GM18858 (cell line): ENCODE measurements around the gene RBM19.

Experiments used
- ATAC-seq: cut with Tn5 transposase; IDR thresholded peaks from one replicate; pipeline ENCODE4 v1.9.1; 2021; ENCODE audit not compliant: unreplicated experiment

The RBM19 gene

GRCh38 chr12:113837528-113838296 lies 128.4 kb downstream of the RBM19 start:
- ATAC-seq = no peak

GRCh38 chr12:113837084-113837483 lies 129.0 kb downstream of the RBM19 start:
- no peak for ATAC-seq

- no peak for ATAC-seq
These were observed 130.2 kb downstream of the RBM19 start for GRCh38 chr12:113835896-113836295.

GRCh38 chr12:113835433-113835832 lies 130.7 kb downstream of the RBM19 start:
- no peak for ATAC-seq

- ATAC-seq = no peak
These were observed 132.7 kb downstream of the RBM19 start for GRCh38 chr12:113833422-113833821.

GRCh38 chr12:113831476-113831875 lies 134.6 kb downstream of the RBM19 start:
- no peak for ATAC-seq

- ATAC-seq = no peak
These were observed 135.1 kb downstream of the RBM19 start for GRCh38 chr12:113831016-113831415.

GRCh38 chr12:113829212-113829611 lies 136.9 kb downstream of the RBM19 start:
- ATAC-seq = no peak

- no peak for ATAC-seq
These were observed 138.5 kb downstream of the RBM19 start for GRCh38 chr12:113827539-113828114.

- ATAC-seq = no peak
These were observed 139.2 kb downstream of the RBM19 start for GRCh38 chr12:113826805-113827538.

- no peak for ATAC-seq
These were observed 140.4 kb downstream of the RBM19 start for GRCh38 chr12:113825705-113826104.

GRCh38 chr12:113823816-113824215 lies 142.3 kb downstream of the RBM19 start:
- ATAC-seq = no peak

GRCh38 chr12:113823016-113823415 lies 143.1 kb downstream of the RBM19 start:
- ATAC-seq = no peak

- ATAC-seq = no peak
These were observed 145.3 kb downstream of the RBM19 start for GRCh38 chr12:113820842-113821241.

- no peak for ATAC-seq
These were observed 145.8 kb downstream of the RBM19 start for GRCh38 chr12:113820309-113820708.

- ATAC-seq = no peak
These were observed 146.6 kb downstream of the RBM19 start for GRCh38 chr12:113819495-113819894.

- no peak for ATAC-seq
These were observed 147.3 kb downstream of the RBM19 start for GRCh38 chr12:113818833-113819232.

- ATAC-seq = no peak
These were observed 147.8 kb downstream of the RBM19 start for GRCh38 chr12:113818283-113818682.

GRCh38 chr12:113816866-113817265 lies 149.3 kb downstream of the RBM19 start:
- no peak for ATAC-seq

GRCh38 chr12:113815031-113815430 lies 151.1 kb downstream of the RBM19 start:
- ATAC-seq = no peak

- ATAC-seq = no peak
These were observed 152.9 kb downstream of the RBM19 start for GRCh38 chr12:113813229-113813541.
